ENCODE data around the gene GPA33.

The GPA33 gene

DNA sequence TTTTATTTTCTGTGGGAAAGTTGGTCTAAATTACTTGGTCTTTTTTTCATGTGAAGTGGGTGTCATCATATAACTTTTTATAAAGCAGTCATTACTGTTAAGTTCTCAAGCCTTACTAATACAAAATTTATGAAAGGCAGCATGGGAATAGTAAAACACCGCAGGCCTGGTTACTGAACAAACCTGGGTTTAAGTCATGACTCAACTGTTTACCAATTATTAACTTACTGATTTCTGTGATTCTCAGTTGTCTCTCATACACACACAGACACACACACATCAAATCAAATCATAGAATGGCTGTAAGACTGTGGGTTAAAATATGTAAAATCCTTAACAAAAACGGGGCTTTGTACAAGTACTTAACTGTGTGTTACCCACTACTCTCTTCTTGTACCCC lies 86.5 kb downstream of the GPA33 start:
- H3K4me3 ChIP-seq (replicated peaks; ENCODE audit: insufficient read depth, low read length): no peak overlapping the region
- no peak overlapping the region for H3K27ac ChIP-seq (replicated peaks)
- no peak for TF ChIP-seq SPI1 (IDR thresholded peaks at IDR 0.05; ENCODE audit: borderline replicate concordance, low read depth)
- TF ChIP-seq, protein P1, sequence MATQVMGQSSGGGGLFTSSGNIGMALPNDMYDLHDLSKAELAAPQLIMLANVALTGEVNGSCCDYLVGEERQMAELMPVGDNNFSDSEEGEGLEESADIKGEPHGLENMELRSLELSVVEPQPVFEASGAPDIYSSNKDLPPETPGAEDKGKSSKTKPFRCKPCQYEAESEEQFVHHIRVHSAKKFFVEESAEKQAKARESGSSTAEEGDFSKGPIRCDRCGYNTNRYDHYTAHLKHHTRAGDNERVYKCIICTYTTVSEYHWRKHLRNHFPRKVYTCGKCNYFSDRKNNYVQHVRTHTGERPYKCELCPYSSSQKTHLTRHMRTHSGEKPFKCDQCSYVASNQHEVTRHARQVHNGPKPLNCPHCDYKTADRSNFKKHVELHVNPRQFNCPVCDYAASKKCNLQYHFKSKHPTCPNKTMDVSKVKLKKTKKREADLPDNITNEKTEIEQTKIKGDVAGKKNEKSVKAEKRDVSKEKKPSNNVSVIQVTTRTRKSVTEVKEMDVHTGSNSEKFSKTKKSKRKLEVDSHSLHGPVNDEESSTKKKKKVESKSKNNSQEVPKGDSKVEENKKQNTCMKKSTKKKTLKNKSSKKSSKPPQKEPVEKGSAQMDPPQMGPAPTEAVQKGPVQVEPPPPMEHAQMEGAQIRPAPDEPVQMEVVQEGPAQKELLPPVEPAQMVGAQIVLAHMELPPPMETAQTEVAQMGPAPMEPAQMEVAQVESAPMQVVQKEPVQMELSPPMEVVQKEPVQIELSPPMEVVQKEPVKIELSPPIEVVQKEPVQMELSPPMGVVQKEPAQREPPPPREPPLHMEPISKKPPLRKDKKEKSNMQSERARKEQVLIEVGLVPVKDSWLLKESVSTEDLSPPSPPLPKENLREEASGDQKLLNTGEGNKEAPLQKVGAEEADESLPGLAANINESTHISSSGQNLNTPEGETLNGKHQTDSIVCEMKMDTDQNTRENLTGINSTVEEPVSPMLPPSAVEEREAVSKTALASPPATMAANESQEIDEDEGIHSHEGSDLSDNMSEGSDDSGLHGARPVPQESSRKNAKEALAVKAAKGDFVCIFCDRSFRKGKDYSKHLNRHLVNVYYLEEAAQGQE (IDR thresholded peaks at IDR 0.05; ENCODE audit: insufficient replicate concordance, low read depth): no peak
- no peaks in the 10 kb centered on the region for H3K27me3 ChIP-seq (ENCODE audit: insufficient read depth, poor library complexity, severe bottlenecking)
- DNase-seq (ENCODE audit: low read depth in 1 of 2, low spot score in 1 of 2): no peak

All from HL-60 (cell line).